Dermis blood vessel endothelial cell (primary cell): ENCODE measurements around the gene ATP1A1. TPM values are rescaled to one million over a fixed set of nuclear protein-coding genes. Genes with fewer than 3 reads are reported as not detected.

Experiments used
- DNase-seq: peaks from one replicate; pipeline ENCODE4 v3.0.0; 2010
- total RNA-seq: library from RNA; depleted of rRNA; stranded (reverse); fragments of >200 nt; gene quantifications from 2 replicates; pipeline ENCODE4 v1.2.3, GENCODE V29; 2014

ATP1A1 gene
- total RNA-seq, 1 donor from 2014 or later = 208 TPM

GRCh38 chr1:116446686-116447085, 73.6 kb downstream of the ATP1A1 start:
- DNase-seq = no peak

DNA sequence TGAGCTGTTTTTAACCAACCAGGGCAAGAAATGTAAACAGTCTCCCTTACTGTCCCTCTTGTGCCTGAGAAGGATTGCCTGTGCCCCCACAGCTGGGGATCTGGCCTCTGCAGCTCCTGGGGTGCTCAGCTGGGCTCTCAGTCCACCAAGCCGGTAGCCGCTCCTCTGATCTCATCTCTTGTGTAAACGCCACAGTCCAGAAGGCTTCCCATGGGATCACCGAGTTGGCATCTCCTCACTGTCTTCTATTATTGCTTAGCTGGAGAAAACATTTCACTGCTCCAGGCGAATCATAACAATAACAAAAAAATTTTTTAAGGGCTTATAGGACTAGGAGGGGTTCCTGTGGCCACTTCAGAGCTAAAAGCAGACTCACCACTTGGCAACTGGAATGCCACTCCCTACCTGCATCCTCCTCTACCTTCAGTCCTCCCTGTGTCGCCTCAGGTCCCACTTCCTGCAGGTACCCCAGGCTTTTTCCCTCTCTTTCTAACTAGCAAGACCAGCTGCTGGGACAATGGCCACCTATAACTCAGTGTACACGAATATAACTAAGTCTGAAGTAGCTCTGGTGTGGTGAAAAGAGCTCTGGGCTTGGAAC, 75.8 kb downstream of the ATP1A1 start:
- DNase-seq = no peak

DNA sequence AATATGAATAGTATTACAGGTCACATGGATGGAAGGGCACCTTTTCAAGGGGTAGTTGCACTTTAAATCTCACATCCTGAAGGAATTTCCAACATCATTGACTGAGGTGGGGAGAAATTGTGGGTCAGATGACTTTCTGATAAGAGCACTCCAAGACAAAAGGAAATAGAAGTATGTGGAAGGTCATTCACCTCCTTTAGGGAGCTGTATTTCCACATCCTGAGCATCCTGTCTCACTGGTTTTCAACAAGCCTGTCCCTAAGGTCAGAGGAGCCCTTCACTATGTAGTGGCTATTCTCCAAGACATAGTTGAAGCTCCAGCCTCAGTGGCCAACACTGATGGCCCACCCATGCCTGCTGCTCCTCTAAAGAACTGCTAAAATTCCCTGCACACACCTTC, 76.5 kb downstream of the ATP1A1 start:
- DNase-seq = no peak

DNA sequence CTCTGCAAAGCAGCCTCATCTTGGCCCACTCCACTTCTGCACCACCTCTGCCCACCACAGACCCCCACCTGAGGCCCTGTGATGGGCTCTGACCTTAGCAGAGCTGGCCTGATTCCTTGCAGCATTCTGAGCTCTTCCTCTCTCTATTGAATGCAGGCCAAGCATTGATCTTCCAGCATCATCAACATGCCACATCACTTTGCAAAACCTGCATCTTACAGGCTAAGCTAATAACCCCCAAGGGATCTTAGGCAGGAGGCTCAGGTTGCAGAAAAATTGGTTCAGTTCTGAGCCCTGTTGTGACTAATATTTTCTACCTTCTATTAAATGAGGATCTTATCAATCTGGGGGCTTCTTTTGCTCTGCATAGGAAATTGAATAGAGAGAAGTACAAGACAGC, 78.7 kb downstream of the ATP1A1 start:
- DNase-seq = no peak

GRCh38 chr1:116453481-116453880, 80.4 kb downstream of the ATP1A1 start:
- no peak for DNase-seq

DNA sequence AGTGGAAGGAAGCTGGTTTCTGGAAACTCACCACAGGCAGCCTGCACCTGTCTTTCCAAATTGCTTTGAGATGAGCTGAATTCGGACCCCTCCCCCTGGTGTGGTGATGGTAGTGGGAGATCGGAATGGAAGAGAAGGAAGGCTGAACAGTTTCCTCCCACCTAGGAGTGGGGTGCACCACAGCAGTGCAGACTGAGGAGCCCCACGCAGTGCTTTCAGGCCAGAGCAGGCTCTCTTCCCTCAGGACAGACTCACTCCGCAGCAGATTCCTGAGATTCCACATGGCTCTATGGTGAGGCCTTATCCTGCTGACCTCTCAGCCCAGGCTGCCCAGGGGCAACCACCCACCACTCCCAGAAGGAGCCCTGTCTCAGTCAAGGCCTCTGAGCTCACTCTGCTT, 80.9 kb downstream of the ATP1A1 start:
- DNase-seq = no peak

Other genes with a start within 250 kb of the ATP1A1 start
- gene CD58, start 197.8 kb downstream of the ATP1A1 start, total RNA-seq = 15.5 and 17.9 TPM in 2 replicates